RWPE1 (cell line): ENCODE data around the gene TMEM132C.

Source experiments
- CTCF ChIA-PET: fragments of 350-600 bp; sonication (Branson Sonifier 250); formaldehyde crosslinking; extraction: SDS; loops from one replicate; lab custom pipeline; 2021; lab: Yijun Ruan, JAX
- POLR2A ChIA-PET: fragments of 400-600 bp; formaldehyde crosslinking; extraction: SDS; loops from one replicate; lab custom pipeline; 2020; ENCODE audit warnings: antibody characterized with exemption; ENCODE audit not compliant: low non-redundant PET; lab: Yijun Ruan, JAX
- DNase-seq: peaks from one replicate; pipeline ENCODE4 v3.0.0; 2012; ENCODE audit warnings: low spot score
- H3K27ac ChIP-seq: fragments of 450-650 bp; 2 replicates; pipeline ENCODE4 v1.5.1; 2017
- CTCF ChIP-seq: fragments of 450-650 bp; conservative IDR thresholded peaks from 2 replicates; pipeline ENCODE4 v1.5.1; 2017; ENCODE audit warnings: low read depth, mild to moderate bottlenecking

TMEM132C gene

GRCh38 chr12:128609861-128610260, 342.9 kb downstream of the TMEM132C start:
- ChIA-PET POLR2A (no interaction called here), CTCF (no interaction called here)
- DNase-seq: no peak
- no peak for TF ChIP-seq CTCF
- no peak overlapping the region for H3K27ac ChIP-seq

GRCh38 chr12:128611736-128612135, 344.8 kb downstream of the TMEM132C start:
- ChIA-PET CTCF (no interaction called here), POLR2A (no interaction called here)
- DNase-seq: no peak
- TF ChIP-seq CTCF: no peak
- no peak overlapping the region for H3K27ac ChIP-seq

DNA sequence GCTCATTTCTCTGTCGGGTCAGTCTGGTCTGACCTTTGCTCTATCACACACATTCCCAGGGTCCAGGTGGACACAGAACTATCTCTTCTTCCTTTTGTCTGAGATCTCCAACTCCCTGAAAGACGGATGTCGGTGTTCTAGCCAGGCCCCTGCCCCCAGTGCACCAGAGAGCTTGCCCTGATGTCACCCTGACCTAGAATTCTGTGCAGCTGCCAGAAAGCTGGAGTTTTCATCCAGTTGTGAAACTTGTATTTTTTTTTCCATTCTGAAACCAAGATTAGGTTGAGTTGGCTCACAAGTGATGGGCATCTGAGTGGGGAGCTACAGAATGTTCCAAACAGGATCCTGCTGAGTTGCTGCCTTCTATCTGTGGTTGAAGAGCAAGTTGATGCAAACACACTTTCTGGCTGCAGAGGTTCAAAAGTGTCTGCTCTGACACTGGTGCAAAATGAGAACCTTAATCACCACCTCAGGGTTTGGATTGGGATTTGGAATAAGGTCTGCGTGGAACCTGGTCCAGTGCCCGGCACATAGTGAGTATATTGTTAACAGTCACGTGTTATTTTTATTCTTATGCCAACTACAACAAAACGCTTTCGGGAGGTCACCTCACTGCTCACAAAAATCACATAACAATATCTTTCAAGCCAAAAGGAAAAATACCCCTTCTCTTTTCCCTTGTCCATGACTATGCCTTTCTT, 345.3 kb downstream of the TMEM132C start:
- TF ChIP-seq CTCF: no peak
- CTCF ChIA-PET: no interaction called here
- no peak for DNase-seq
- POLR2A ChIA-PET: no interaction called here
- no peak overlapping the region for H3K27ac ChIP-seq

DNA sequence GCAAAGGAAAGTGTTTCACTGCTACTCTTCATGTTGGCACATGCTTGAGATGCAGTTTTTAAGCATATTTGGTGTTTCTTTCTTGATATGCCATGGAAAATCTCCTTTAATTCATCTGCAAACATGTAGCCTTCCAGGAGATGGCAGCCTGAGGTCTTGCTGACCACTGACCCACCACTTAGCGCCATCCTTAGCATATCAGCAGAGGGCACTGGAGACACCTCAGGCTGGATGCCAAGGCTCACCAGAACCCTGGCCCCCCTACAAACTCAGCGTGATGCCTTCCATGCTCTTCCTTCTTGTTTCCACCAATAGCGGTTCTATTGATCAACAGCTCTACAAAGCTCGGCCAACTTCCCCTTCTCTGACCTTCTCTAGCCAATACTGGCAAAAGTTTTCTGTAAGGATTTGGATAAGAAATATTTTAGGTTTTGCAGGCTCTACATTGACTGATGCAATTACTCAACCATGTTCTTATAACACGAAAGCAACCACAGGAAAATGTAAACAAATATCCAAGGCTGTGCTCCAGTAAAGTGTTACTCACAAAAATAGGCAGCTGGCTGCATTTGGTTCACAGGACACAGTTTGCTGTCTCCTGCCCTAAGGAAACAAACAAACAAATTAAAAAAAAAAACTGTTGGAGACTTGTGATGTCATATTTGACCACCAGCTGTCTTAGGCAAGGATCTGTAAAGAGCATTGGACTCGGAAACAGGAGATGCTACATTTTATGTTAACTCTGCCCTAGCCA, 347.0 kb downstream of the TMEM132C start:
- no peak for TF ChIP-seq CTCF
- ChIA-PET POLR2A (no interaction called here), CTCF (no interaction called here)
- H3K27ac ChIP-seq: no peak overlapping the region
- no peak for DNase-seq

GRCh38 chr12:128617304-128617833, 350.4 kb downstream of the TMEM132C start:
- ChIA-PET POLR2A (no interaction called here), CTCF (no interaction called here)
- no peak for TF ChIP-seq CTCF
- DNase-seq: no peak
- no peak overlapping the region for H3K27ac ChIP-seq

- H3K27ac ChIP-seq: no peak overlapping the region
- no peak for TF ChIP-seq CTCF
- no peak for DNase-seq
- ChIA-PET CTCF (no interaction called here), POLR2A (no interaction called here)
Observed at GRCh38 chr12:128619263-128619662, 352.3 kb downstream of the TMEM132C start.
